GM10266 (cell line): ENCODE data around the gene TIMELESS.

Experiments
- DNase-seq: peaks from one replicate; pipeline ENCODE4 v3.0.0; 2012; ENCODE audit errors: extremely low spot score
- TF ChIP-seq, protein P1 (sequence below): IDR thresholded peaks from 2 replicates; pipeline ENCODE4 v1.5.1; 2012; ENCODE audit warnings: mild to moderate bottlenecking, low read depth; ENCODE audit not compliant: control insufficient read depth, insufficient read depth; ENCODE audit errors: missing control alignments

Gene TIMELESS

DNA sequence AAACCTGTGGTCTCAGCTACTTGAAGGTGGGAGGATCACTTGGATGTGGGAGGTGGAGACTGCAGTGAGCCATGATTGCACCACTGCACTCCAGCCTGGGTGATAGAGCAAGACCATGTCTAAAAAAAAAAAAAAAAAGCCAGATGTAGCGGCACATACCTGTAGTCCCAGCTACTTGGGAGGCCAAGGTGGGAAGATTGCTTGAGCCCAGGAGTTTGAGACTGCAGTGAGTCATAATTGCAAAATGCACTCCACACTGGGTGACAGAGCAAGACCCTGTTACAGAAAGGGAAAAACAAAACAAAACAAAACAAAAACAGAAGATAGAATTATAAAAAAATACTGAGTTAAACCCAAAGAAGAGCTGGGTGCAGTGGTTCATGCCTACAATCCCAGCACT lies 57.5 kb downstream of the TIMELESS start:
- TF ChIP-seq, protein P1, sequence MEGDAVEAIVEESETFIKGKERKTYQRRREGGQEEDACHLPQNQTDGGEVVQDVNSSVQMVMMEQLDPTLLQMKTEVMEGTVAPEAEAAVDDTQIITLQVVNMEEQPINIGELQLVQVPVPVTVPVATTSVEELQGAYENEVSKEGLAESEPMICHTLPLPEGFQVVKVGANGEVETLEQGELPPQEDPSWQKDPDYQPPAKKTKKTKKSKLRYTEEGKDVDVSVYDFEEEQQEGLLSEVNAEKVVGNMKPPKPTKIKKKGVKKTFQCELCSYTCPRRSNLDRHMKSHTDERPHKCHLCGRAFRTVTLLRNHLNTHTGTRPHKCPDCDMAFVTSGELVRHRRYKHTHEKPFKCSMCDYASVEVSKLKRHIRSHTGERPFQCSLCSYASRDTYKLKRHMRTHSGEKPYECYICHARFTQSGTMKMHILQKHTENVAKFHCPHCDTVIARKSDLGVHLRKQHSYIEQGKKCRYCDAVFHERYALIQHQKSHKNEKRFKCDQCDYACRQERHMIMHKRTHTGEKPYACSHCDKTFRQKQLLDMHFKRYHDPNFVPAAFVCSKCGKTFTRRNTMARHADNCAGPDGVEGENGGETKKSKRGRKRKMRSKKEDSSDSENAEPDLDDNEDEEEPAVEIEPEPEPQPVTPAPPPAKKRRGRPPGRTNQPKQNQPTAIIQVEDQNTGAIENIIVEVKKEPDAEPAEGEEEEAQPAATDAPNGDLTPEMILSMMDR = no peak
- no peak for DNase-seq

DNA sequence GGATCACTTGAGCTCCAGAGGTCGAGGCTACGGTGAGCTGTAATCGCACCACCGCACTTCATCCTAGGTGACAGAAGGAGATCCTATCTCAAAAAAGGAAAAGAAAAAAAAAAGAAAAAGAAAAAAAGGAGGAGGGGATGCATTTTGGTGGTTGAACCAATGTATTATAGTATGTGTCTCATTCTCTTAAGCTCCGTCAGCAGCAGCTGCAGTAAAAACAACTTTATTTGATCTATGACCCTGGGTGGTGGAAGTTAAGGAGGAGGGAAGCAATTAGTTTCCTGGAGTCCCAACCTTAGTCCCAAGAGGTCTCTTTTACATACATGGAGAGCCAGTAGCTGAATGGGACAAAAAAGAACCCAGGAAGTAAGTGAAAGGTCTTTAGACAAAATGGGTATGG lies 59.8 kb downstream of the TIMELESS start:
- TF ChIP-seq, protein P1 = no peak
- DNase-seq = no peak

GRCh38 chr12:56387152-56387736 lies 62.0 kb downstream of the TIMELESS start:
- TF ChIP-seq, protein P1 = no peak
- DNase-seq = no peak

GRCh38 chr12:56385873-56386272 lies 63.4 kb downstream of the TIMELESS start:
- DNase-seq = no peak
- TF ChIP-seq, protein P1 = no peak

GRCh38 chr12:56382611-56383010 lies 66.6 kb downstream of the TIMELESS start:
- TF ChIP-seq, protein P1 = no peak
- DNase-seq = no peak

GRCh38 chr12:56377989-56378316 lies 71.3 kb downstream of the TIMELESS start:
- TF ChIP-seq, protein P1 = no peak

DNA sequence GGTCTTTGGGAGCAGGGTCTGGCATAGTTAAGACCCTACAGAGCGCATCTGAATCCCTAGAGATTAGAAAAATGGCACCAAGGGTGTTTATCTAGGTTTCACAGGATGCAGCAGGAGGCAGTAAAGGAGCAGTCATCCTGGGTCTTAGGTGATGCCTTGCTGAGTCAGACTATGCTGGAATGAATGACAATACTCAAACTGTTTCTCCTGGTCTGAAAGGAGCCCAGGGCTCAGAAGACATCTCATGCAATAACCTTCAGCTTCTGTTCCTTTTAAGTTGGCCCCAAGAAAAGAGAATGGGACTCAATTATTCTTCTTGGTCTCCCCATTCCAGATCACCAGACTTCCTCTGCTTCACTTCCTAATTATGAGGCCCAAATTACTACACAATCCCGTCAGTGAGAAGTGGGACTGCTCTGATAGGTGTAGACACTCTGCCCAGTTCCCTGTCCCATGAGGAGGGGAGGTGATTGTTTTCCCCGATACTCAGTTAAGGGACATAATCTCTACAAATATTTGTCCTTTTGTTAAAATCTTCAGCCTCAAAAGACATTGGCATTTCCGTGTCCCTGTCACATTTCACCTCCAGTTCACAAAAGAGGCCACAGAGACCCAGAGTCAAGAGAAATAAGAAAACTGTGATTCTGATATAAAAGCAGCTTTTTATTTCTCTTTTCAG lies 71.8 kb downstream of the TIMELESS start:
- TF ChIP-seq, protein P1 = peak; percentile 9
- DNase-seq = no peak

More at GRCh38 chr12:56377989-56378316, 71.3 kb downstream of the TIMELESS start:
- no peak for DNase-seq
